HEK293T (cell line): ENCODE data around the gene RUNX3.

Experiments used
- CTCF ChIA-PET: fragments of 350-600 bp; formaldehyde crosslinking; extraction: SDS; loops from one replicate; lab custom pipeline; 2021; ENCODE audit warnings: antibody characterized with exemption, inconsistent platforms; lab: Yijun Ruan, JAX
- POLR2A ChIA-PET: fragments of 350-600 bp; formaldehyde crosslinking; extraction: SDS; loops from one replicate; lab custom pipeline; 2020; ENCODE audit warnings: antibody characterized with exemption, inconsistent platforms; lab: Yijun Ruan, JAX
- DNase-seq: peaks from one replicate; pipeline ENCODE4 v3.0.0; 2012; ENCODE audit warnings: mixed read lengths; ENCODE audit errors: extremely low spot score
- ARNT ChIP-seq: fragments of 450-650 bp; IDR thresholded peaks from 2 replicates; pipeline ENCODE4 v1.6.1; 2017; ENCODE audit warnings: mild to moderate bottlenecking
- BHLHE40 ChIP-seq: fragments of 450-650 bp; IDR thresholded peaks from 2 replicates; pipeline ENCODE4 v1.6.1; 2016; ENCODE audit warnings: mild to moderate bottlenecking, moderate library complexity, borderline replicate concordance
- CTBP1 ChIP-seq: fragments of 450-650 bp; IDR thresholded peaks from 2 replicates; pipeline ENCODE4 v1.6.1; 2016; ENCODE audit warnings: borderline replicate concordance
- ELF4 ChIP-seq: fragments of 450-650 bp; IDR thresholded peaks from 2 replicates; pipeline ENCODE4 v1.6.1; 2017; ENCODE audit warnings: antibody characterized with exemption
- FOXA1 ChIP-seq: fragments of 450-650 bp; IDR thresholded peaks from 2 replicates; pipeline ENCODE4 v1.6.1; 2016; ENCODE audit warnings: mild to moderate bottlenecking
- FOXK2 ChIP-seq: fragments of 450-650 bp; IDR thresholded peaks from 2 replicates; pipeline ENCODE4 v1.6.1; 2016; ENCODE audit warnings: mild to moderate bottlenecking
- FOXM1 ChIP-seq: fragments of 450-650 bp; IDR thresholded peaks from 2 replicates; pipeline ENCODE4 v1.6.1; 2017; ENCODE audit warnings: mild to moderate bottlenecking, borderline replicate concordance
- HDGF ChIP-seq: fragments of 450-650 bp; IDR thresholded peaks from 2 replicates; pipeline ENCODE4 v1.6.1; 2017; ENCODE audit warnings: antibody characterized with exemption, borderline replicate concordance
- L3MBTL2 ChIP-seq: fragments of 450-650 bp; conservative IDR thresholded peaks from 2 replicates; pipeline ENCODE4 v1.6.1; 2016; ENCODE audit warnings: mild to moderate bottlenecking
- LEF1 ChIP-seq: fragments of 450-650 bp; IDR thresholded peaks from 2 replicates; pipeline ENCODE4 v1.6.1; 2017; ENCODE audit warnings: mild to moderate bottlenecking, borderline replicate concordance
- NFRKB ChIP-seq: fragments of 450-650 bp; IDR thresholded peaks from 2 replicates; pipeline ENCODE4 v1.6.1; 2016; ENCODE audit warnings: mild to moderate bottlenecking, moderate library complexity
- PKNOX1 ChIP-seq: fragments of 450-650 bp; IDR thresholded peaks from 2 replicates; pipeline ENCODE4 v1.6.1; 2016
- SP1 ChIP-seq: fragments of 450-650 bp; IDR thresholded peaks from 2 replicates; pipeline ENCODE4 v1.6.1; 2017
- SUZ12 ChIP-seq: fragments of 450-650 bp; IDR thresholded peaks from 2 replicates; pipeline ENCODE4 v1.6.1; 2016; ENCODE audit warnings: mild to moderate bottlenecking
- TARDBP ChIP-seq: fragments of 450-650 bp; IDR thresholded peaks from 2 replicates; pipeline ENCODE4 v1.6.1; 2016
- ZNF384 ChIP-seq: fragments of 450-650 bp; IDR thresholded peaks from 2 replicates; pipeline ENCODE4 v1.6.1; 2016

RUNX3 gene

GRCh38 chr1:24888061-24888970 lies 41.8 kb downstream of the RUNX3 start:
- no peak for DNase-seq
- TF ChIP-seq NFRKB (no peak), ELF4 (no peak), HDGF (no peak), SP1 (no peak), TARDBP (no peak), ZNF384 (no peak), FOXK2 (no peak), SUZ12 (no peak), LEF1 (no peak), BHLHE40 (no peak), CTBP1 (no peak)
- ChIA-PET CTCF (no interaction called here), POLR2A (no interaction called here)

GRCh38 chr1:24886241-24886640 lies 43.8 kb downstream of the RUNX3 start:
- CTCF ChIA-PET = interaction anchor here (1.0 kb wide), 1 partner anchor 261 kb away, joined by 3 read pairs; no protein-coding TSS in a partner anchor
- POLR2A ChIA-PET = no interaction called here
- TF ChIP-seq ELF4 = no peak
- TF ChIP-seq SUZ12 = no peak
- TF ChIP-seq FOXM1 = no peak
- no peak for TF ChIP-seq ZNF384
- no peak for TF ChIP-seq FOXA1
- TF ChIP-seq ARNT = no peak
- no peak for TF ChIP-seq CTBP1
- TF ChIP-seq HDGF = no peak
- no peak for TF ChIP-seq SP1
- no peak for TF ChIP-seq NFRKB
- no peak for TF ChIP-seq LEF1

GRCh38 chr1:24884751-24885150 lies 45.3 kb downstream of the RUNX3 start:
- ChIA-PET POLR2A (no interaction called here), CTCF (no interaction called here)
- TF ChIP-seq L3MBTL2 (no peak), NFRKB (no peak), CTBP1 (no peak)
- no peak for DNase-seq

More at GRCh38 chr1:24886241-24886640, 43.8 kb downstream of the RUNX3 start:
- DNase-seq = no peak

GRCh38 chr1:24881034-24881433 lies 49.0 kb downstream of the RUNX3 start:
- TF ChIP-seq BHLHE40 (no peak), NFRKB (no peak), ZNF384 (no peak), SUZ12 (no peak), PKNOX1 (no peak), TARDBP (no peak), HDGF (no peak), CTBP1 (no peak), ELF4 (no peak), ARNT (no peak), L3MBTL2 (no peak), FOXA1 (no peak), SP1 (no peak), LEF1 (no peak), FOXM1 (no peak), FOXK2 (no peak)
- ChIA-PET CTCF (interaction anchor here (1.2 kb wide), 1 partner anchor 17 kb away, joined by 3 read pairs; no protein-coding TSS in a partner anchor), POLR2A (no interaction called here)
- DNase-seq = no peak

GRCh38 chr1:24878775-24879742 lies 51.0 kb downstream of the RUNX3 start:
- CTCF ChIA-PET = interaction anchor here (0.6 to 0.9 kb wide), 2 partner anchors 22 to 106 kb away, joined by 3 read pairs; no protein-coding TSS in a partner anchor
- DNase-seq = no peak
- TF ChIP-seq NFRKB = no peak
- no peak for TF ChIP-seq FOXA1
- TF ChIP-seq LEF1 = no peak
- no peak for TF ChIP-seq ARNT
- no peak for TF ChIP-seq ELF4
- no peak for TF ChIP-seq SUZ12
- TF ChIP-seq SP1 = no peak
- TF ChIP-seq HDGF = no peak
- no peak for TF ChIP-seq FOXK2
- no peak for TF ChIP-seq CTBP1
- no peak for TF ChIP-seq L3MBTL2
- TF ChIP-seq BHLHE40 = no peak
- no peak for TF ChIP-seq ZNF384
- TF ChIP-seq FOXM1 = no peak
- POLR2A ChIA-PET = no interaction called here

- POLR2A ChIA-PET = no interaction called here
- CTCF ChIA-PET = no interaction called here
- DNase-seq = no peak
- no peak for TF ChIP-seq CTBP1
- no peak for TF ChIP-seq FOXK2
- TF ChIP-seq PKNOX1 = no peak
- no peak for TF ChIP-seq SP1
- no peak for TF ChIP-seq TARDBP
- no peak for TF ChIP-seq ELF4
- no peak for TF ChIP-seq HDGF
- no peak for TF ChIP-seq L3MBTL2
- TF ChIP-seq FOXA1 = no peak
- TF ChIP-seq ZNF384 = no peak
These were observed 52.0 kb downstream of the RUNX3 start for GRCh38 chr1:24878045-24878444.
